Measurements from ENCODE around the gene DEAF1. TPM values are rescaled to one million over a fixed set of nuclear protein-coding genes. Genes with fewer than 3 reads are reported as not detected.
A peak's percentile ranks its signal among the peaks of the same experiment; 100 is the strongest.

The DEAF1 gene
- total RNA-seq, 2 donors from 2014 or later: 55.3 to 77.1 TPM

- H3K27me3 Mint-ChIP-seq: peaks cover 28% of the 10 kb centered on the region
- peaks cover 2% of the 10 kb centered on the region for H3K36me3 Mint-ChIP-seq (ENCODE audit: low read depth)
- DNase-seq (no peak), ATAC-seq (peak; percentile 31)
- H3K27ac Mint-ChIP-seq: no peak within 1 kb of the TSS
- H3K9me3 ChIP-seq (ENCODE audit: control insufficient read depth, low read length, poor library complexity, severe bottlenecking): no peaks in the 10 kb centered on the region
- H3K4me1 Mint-ChIP-seq: peaks cover 7% of the 10 kb centered on the region
- peak within 1 kb of the TSS; percentile 82 for H3K4me3 Mint-ChIP-seq
Observed at GRCh38 chr11:636511-637332, 58.3 kb downstream of the DEAF1 start, which contains the start of gene DRD4. TSS of gene DRD4 (plus strand) at chr11:637269. CDS start at chr11:637305, 36 bp downstream.

GRCh38 chr11:635945-636510, 59.0 kb downstream of the DEAF1 start:
- no peak for ATAC-seq
- H3K4me1 Mint-ChIP-seq: peaks cover 7% of the 10 kb centered on the region
- no peaks in the 10 kb centered on the region for H3K9me3 ChIP-seq (ENCODE audit: control insufficient read depth, low read length, poor library complexity, severe bottlenecking)
- peaks cover 2% of the 10 kb centered on the region for H3K36me3 Mint-ChIP-seq (ENCODE audit: low read depth)
- no peak overlapping the region for H3K27ac Mint-ChIP-seq
- DNase-seq: no peak
- peaks cover 28% of the 10 kb centered on the region for H3K27me3 Mint-ChIP-seq
- H3K4me3 Mint-ChIP-seq: no peak overlapping the region

- ATAC-seq (no peak), DNase-seq (no peak)
- no peaks in the 10 kb centered on the region for H3K36me3 Mint-ChIP-seq (ENCODE audit: low read depth)
- H3K27me3 Mint-ChIP-seq: peaks cover 26% of the 10 kb centered on the region
- peaks cover 19% of the 10 kb centered on the region for H3K4me1 Mint-ChIP-seq
- no peak overlapping the region for H3K4me3 Mint-ChIP-seq
- H3K9me3 ChIP-seq (ENCODE audit: control insufficient read depth, low read length, poor library complexity, severe bottlenecking): no peaks in the 10 kb centered on the region
- H3K27ac Mint-ChIP-seq: no peak overlapping the region
Observed at GRCh38 chr11:630871-631270, 64.2 kb downstream of the DEAF1 start.

- Mint-ChIP-seq H3K27ac (peak overlapping the region; percentile 56), H3K4me1 (peaks cover 19% of the 10 kb centered on the region), H3K4me3 (peak overlapping the region; percentile 74), H3K27me3 (peaks cover 21% of the 10 kb centered on the region), H3K36me3 (ENCODE audit: low read depth) (no peaks in the 10 kb centered on the region)
- H3K9me3 ChIP-seq (ENCODE audit: control insufficient read depth, low read length, poor library complexity, severe bottlenecking): no peaks in the 10 kb centered on the region
- ATAC-seq: peak; percentile 52
- no peak for DNase-seq
Observed at GRCh38 chr11:629237-629583, 65.8 kb downstream of the DEAF1 start.

- peak overlapping the region; percentile 81 for H3K27ac Mint-ChIP-seq
- ATAC-seq (no peak), DNase-seq (no peak)
- H3K4me1 Mint-ChIP-seq: peaks cover 19% of the 10 kb centered on the region
- H3K4me3 Mint-ChIP-seq: peak overlapping the region; percentile 71
- peaks cover 3% of the 10 kb centered on the region for H3K36me3 Mint-ChIP-seq (ENCODE audit: low read depth)
- H3K9me3 ChIP-seq (ENCODE audit: control insufficient read depth, low read length, poor library complexity, severe bottlenecking): no peaks in the 10 kb centered on the region
- peaks cover 26% of the 10 kb centered on the region for H3K27me3 Mint-ChIP-seq
Observed at GRCh38 chr11:628056-628455, 67.0 kb downstream of the DEAF1 start.

GRCh38 chr11:627308-627576, 67.8 kb downstream of the DEAF1 start:
- no peak overlapping the region for H3K4me3 Mint-ChIP-seq
- H3K36me3 Mint-ChIP-seq (ENCODE audit: low read depth): peaks cover 3% of the 10 kb centered on the region
- H3K4me1 Mint-ChIP-seq: peaks cover 19% of the 10 kb centered on the region
- no peak overlapping the region for H3K27ac Mint-ChIP-seq
- H3K27me3 Mint-ChIP-seq: peaks cover 26% of the 10 kb centered on the region
- H3K9me3 ChIP-seq (ENCODE audit: control insufficient read depth, low read length, poor library complexity, severe bottlenecking): no peaks in the 10 kb centered on the region
- DNase-seq (no peak), ATAC-seq (no peak)

GRCh38 chr11:626475-627307, 68.3 kb downstream of the DEAF1 start, which contains the start of gene SCT:
TSS of gene SCT (minus strand) at chr11:627181. CDS start at chr11:627143, 38 bp downstream.
- H3K9me3 ChIP-seq (ENCODE audit: control insufficient read depth, low read length, poor library complexity, severe bottlenecking): no peaks in the 10 kb centered on the region
- peaks cover 3% of the 10 kb centered on the region for H3K36me3 Mint-ChIP-seq (ENCODE audit: low read depth)
- H3K4me3 Mint-ChIP-seq: peak within 1 kb of the TSS; percentile 71
- no peak for ATAC-seq
- peaks cover 26% of the 10 kb centered on the region for H3K27me3 Mint-ChIP-seq
- no peak for DNase-seq
- H3K27ac Mint-ChIP-seq: peak within 1 kb of the TSS; percentile 81
- H3K4me1 Mint-ChIP-seq: peaks cover 19% of the 10 kb centered on the region

- no peak overlapping the region for H3K27ac Mint-ChIP-seq
- peaks cover 19% of the 10 kb centered on the region for H3K4me1 Mint-ChIP-seq
- H3K9me3 ChIP-seq (ENCODE audit: control insufficient read depth, low read length, poor library complexity, severe bottlenecking): no peaks in the 10 kb centered on the region
- H3K4me3 Mint-ChIP-seq: no peak overlapping the region
- ATAC-seq: no peak
- DNase-seq: no peak
- H3K27me3 Mint-ChIP-seq: peaks cover 26% of the 10 kb centered on the region
- H3K36me3 Mint-ChIP-seq (ENCODE audit: low read depth): peaks cover 3% of the 10 kb centered on the region
Observed at GRCh38 chr11:625636-626268, 69.3 kb downstream of the DEAF1 start.

- Mint-ChIP-seq H3K4me1 (peaks cover 19% of the 10 kb centered on the region), H3K36me3 (ENCODE audit: low read depth) (peaks cover 3% of the 10 kb centered on the region), H3K27me3 (peaks cover 26% of the 10 kb centered on the region), H3K27ac (no peak within 1 kb of the TSS), H3K4me3 (no peak within 1 kb of the TSS)
- ATAC-seq: no peak
- H3K9me3 ChIP-seq (ENCODE audit: control insufficient read depth, low read length, poor library complexity, severe bottlenecking): no peaks in the 10 kb centered on the region
- no peak for DNase-seq
Observed at GRCh38 chr11:624705-625635, 70.1 kb downstream of the DEAF1 start, which contains the start of gene CDHR5. TSS of gene CDHR5 (minus strand) at chr11:624955. CDS start at chr11:624902, 53 bp downstream.

GRCh38 chr11:623999-624704, 70.9 kb downstream of the DEAF1 start:
- DNase-seq: no peak
- peaks cover 21% of the 10 kb centered on the region for H3K27me3 Mint-ChIP-seq
- peaks cover 14% of the 10 kb centered on the region for H3K4me1 Mint-ChIP-seq
- H3K9me3 ChIP-seq (ENCODE audit: control insufficient read depth, low read length, poor library complexity, severe bottlenecking): no peaks in the 10 kb centered on the region
- no peak overlapping the region for H3K27ac Mint-ChIP-seq
- peaks cover 3% of the 10 kb centered on the region for H3K36me3 Mint-ChIP-seq (ENCODE audit: low read depth)
- ATAC-seq: no peak
- H3K4me3 Mint-ChIP-seq: no peak overlapping the region

GRCh38 chr11:623349-623869, 71.6 kb downstream of the DEAF1 start:
- ATAC-seq: no peak
- H3K9me3 ChIP-seq (ENCODE audit: control insufficient read depth, low read length, poor library complexity, severe bottlenecking): no peaks in the 10 kb centered on the region
- Mint-ChIP-seq H3K27ac (no peak overlapping the region), H3K4me3 (no peak overlapping the region), H3K36me3 (ENCODE audit: low read depth) (peaks cover 3% of the 10 kb centered on the region), H3K4me1 (peaks cover 6% of the 10 kb centered on the region), H3K27me3 (peaks cover 15% of the 10 kb centered on the region)
- DNase-seq: no peak
